Measurements from ENCODE around the gene ENO3.

- no peak for TF ChIP-seq ZFX (IDR thresholded peaks at IDR 0.05; ENCODE audit: borderline replicate concordance)
- TF ChIP-seq CTCF (IDR thresholded peaks at IDR 0.05), result no peak
Observed at GRCh38 chr17:4944163-4944553, 6.8 kb upstream of the ENO3 start.

Data from 22Rv1 (cell line).